ENCODE data around the gene TRA2B. TPM values are rescaled to one million over a fixed set of nuclear protein-coding genes. Genes with fewer than 3 reads are reported as not detected.

TRA2B gene
- total RNA-seq, 1 experiment from 2014 or later = 204 TPM

- no peak overlapping the region for H3K4me3 ChIP-seq (ENCODE audit: low read depth, low read length)
- H3K27me3 ChIP-seq (replicated peaks; ENCODE audit: control insufficient read depth, insufficient read depth, low read length) = no peaks in the 10 kb centered on the region
- TF ChIP-seq CTCF (IDR thresholded peaks at IDR 0.05; ENCODE audit: insufficient read depth in 1 of 2, low read depth in 1 of 2, low read length in 1 of 2, severe bottlenecking in 1 of 2, unreplicated experiment in 1 of 2) = no peak
- Mint-ChIP-seq H3K4me3 (ENCODE audit: unreplicated experiment) (no peak overlapping the region), H3K27me3 (ENCODE audit: insufficient read depth, unreplicated experiment) (no peaks in the 10 kb centered on the region), H3K27ac (ENCODE audit: unreplicated experiment) (no peak overlapping the region), H3K9me3 (ENCODE audit: unreplicated experiment) (no peaks in the 10 kb centered on the region), H3K4me1 (ENCODE audit: low read depth, unreplicated experiment) (no peaks in the 10 kb centered on the region), H3K36me3 (ENCODE audit: insufficient read depth, unreplicated experiment) (no peaks in the 10 kb centered on the region)
- no peaks in the 10 kb centered on the region for H3K9me3 ChIP-seq
- intact Hi-C loops (cut with micrococcal nuclease; ENCODE audit: unreplicated experiment) = no loop called here
- DNase-seq = no peak
- no peaks in the 10 kb centered on the region for H3K36me3 ChIP-seq (ENCODE audit: control insufficient read depth, insufficient read depth, low read length)
- no TSS peak for BruUV-seq (replicated peaks)
- ChIA-PET POLR2A (no interaction called here), CTCF (no interaction called here)
- H3K4me1 ChIP-seq = no peaks in the 10 kb centered on the region
Measured at GRCh38 chr3:185878920-185879319, 58.9 kb downstream of the TRA2B start.

- Histone ChIP-seq H3K36me3 (ENCODE audit: control insufficient read depth, insufficient read depth, low read length) (no peaks in the 10 kb centered on the region), H3K9me3 (no peaks in the 10 kb centered on the region), H3K4me3 (ENCODE audit: low read depth, low read length) (no peak overlapping the region), H3K4me1 (no peaks in the 10 kb centered on the region), H3K27me3 (replicated peaks; ENCODE audit: control insufficient read depth, insufficient read depth, low read length) (no peaks in the 10 kb centered on the region)
- intact Hi-C loops (cut with micrococcal nuclease; ENCODE audit: unreplicated experiment) = no loop called here
- H3K4me3 Mint-ChIP-seq (ENCODE audit: unreplicated experiment) = no peak overlapping the region
- no peaks in the 10 kb centered on the region for H3K27me3 Mint-ChIP-seq (ENCODE audit: insufficient read depth, unreplicated experiment)
- CTCF ChIA-PET = no interaction called here
- no peak for DNase-seq
- POLR2A ChIA-PET = no interaction called here
- TF ChIP-seq CTCF (IDR thresholded peaks at IDR 0.05; ENCODE audit: insufficient read depth in 1 of 2, low read depth in 1 of 2, low read length in 1 of 2, severe bottlenecking in 1 of 2, unreplicated experiment in 1 of 2) = no peak
- BruUV-seq (replicated peaks) = no TSS peak
- H3K27ac Mint-ChIP-seq (ENCODE audit: unreplicated experiment) = no peak overlapping the region
- H3K36me3 Mint-ChIP-seq (ENCODE audit: insufficient read depth, unreplicated experiment) = no peaks in the 10 kb centered on the region
- no peaks in the 10 kb centered on the region for H3K9me3 Mint-ChIP-seq (ENCODE audit: unreplicated experiment)
- H3K4me1 Mint-ChIP-seq (ENCODE audit: low read depth, unreplicated experiment) = no peaks in the 10 kb centered on the region
Measured at GRCh38 chr3:185874119-185874518, 63.7 kb downstream of the TRA2B start.

GRCh38 chr3:185867650-185868049, 70.2 kb downstream of the TRA2B start:
- no peaks in the 10 kb centered on the region; the same call in 1 of the 2 replicates for H3K27me3 ChIP-seq (replicated peaks; ENCODE audit: control insufficient read depth, insufficient read depth, low read length)
- no peak overlapping the region for H3K4me3 Mint-ChIP-seq (ENCODE audit: unreplicated experiment)

More at GRCh38 chr3:185867650-185868049, 70.2 kb downstream of the TRA2B start:
- intact Hi-C loops (cut with micrococcal nuclease; ENCODE audit: unreplicated experiment) = no loop called here
- H3K27ac Mint-ChIP-seq (ENCODE audit: unreplicated experiment) = no peak overlapping the region
- Histone ChIP-seq H3K36me3 (ENCODE audit: control insufficient read depth, insufficient read depth, low read length) (no peaks in the 10 kb centered on the region), H3K9me3 (no peaks in the 10 kb centered on the region), H3K4me3 (ENCODE audit: low read depth, low read length) (no peak overlapping the region), H3K4me1 (no peaks in the 10 kb centered on the region)
- no peaks in the 10 kb centered on the region for H3K9me3 Mint-ChIP-seq (ENCODE audit: unreplicated experiment)
- H3K4me1 Mint-ChIP-seq (ENCODE audit: low read depth, unreplicated experiment) = peaks cover 11% of the 10 kb centered on the region
- CTCF ChIA-PET = interaction anchor here (0.5 kb wide), 1 partner anchor 10 kb away, joined by 3 read pairs; no protein-coding TSS in a partner anchor
- POLR2A ChIA-PET = interaction anchor here (0.7 kb wide), 1 partner anchor 1508 kb away, joined by 3 read pairs; no protein-coding TSS in a partner anchor
- no TSS peak for BruUV-seq (replicated peaks)
- no peak for DNase-seq
- TF ChIP-seq CTCF (IDR thresholded peaks at IDR 0.05; ENCODE audit: insufficient read depth in 1 of 2, low read depth in 1 of 2, low read length in 1 of 2, severe bottlenecking in 1 of 2, unreplicated experiment in 1 of 2) = no peak
- no peaks in the 10 kb centered on the region for H3K27me3 Mint-ChIP-seq (ENCODE audit: insufficient read depth, unreplicated experiment)
- no peaks in the 10 kb centered on the region for H3K36me3 Mint-ChIP-seq (ENCODE audit: insufficient read depth, unreplicated experiment)

Measured in Caco-2 (cell line).